ENCODE data around the gene IGF2BP2.

DNA sequence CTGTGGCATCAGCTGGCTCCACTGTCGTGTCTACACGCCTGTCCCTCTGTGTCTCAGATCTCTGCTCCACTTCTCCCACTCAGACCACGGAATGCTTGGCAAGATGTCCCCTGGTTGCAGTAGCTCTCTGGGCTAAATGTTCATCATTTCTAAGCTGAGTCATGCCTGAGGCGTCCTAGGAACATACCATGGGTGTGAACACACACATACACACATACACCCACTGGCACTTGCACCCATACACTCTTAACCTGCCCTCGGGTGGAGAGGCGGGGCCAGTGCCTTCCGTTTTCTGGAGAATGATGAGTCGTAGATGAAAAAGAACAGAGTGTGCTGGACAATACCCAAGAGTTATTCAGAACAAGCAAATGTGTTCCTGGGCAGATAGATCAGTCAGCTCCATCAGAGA, 166.3 kb downstream of the IGF2BP2 start:
- TF ChIP-seq CTCF (IDR thresholded peaks at IDR 0.05): no peak
- no peak for TF ChIP-seq POLR2A (IDR thresholded peaks at IDR 0.05)
